Measurements from ENCODE around the gene MMP1. TPM values are rescaled to one million over a fixed set of nuclear protein-coding genes. Genes with fewer than 3 reads are reported as not detected.

The MMP1 gene
- total and polyA plus RNA-seq, 2 donors from 2014 or later: 0.26 to 0.82 TPM

DNA sequence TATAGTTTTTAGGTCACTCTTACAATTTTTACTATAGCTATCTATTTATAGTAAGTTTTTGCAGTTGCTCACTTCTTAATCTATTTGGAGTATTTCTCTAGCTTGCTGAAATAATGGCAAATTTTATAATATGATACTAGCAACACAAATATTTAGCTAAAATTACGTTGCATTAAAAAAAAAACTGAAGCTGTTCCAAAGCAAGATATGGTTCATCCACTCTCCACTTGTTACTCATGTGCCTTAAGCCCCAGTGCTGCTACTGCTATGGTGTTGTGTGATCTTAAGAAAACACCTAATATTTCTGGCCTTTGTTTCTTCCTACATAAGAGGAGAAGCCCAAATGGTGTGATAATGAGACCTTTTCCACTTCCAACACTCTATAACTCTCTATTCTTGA lies 45.0 kb upstream of the MMP1 start:
- FAIRE-seq (no peak), DNase-seq (no peak)
- no peaks in the 10 kb centered on the region for H3K27me3 ChIP-seq (ENCODE audit: control insufficient read depth, insufficient read depth, low read length)
- no peak overlapping the region for H3K27ac ChIP-seq (ENCODE audit: low read depth in 2 of 2, low read length in 2 of 2)
- H3K9ac ChIP-seq (ENCODE audit: low read length in 3 of 3): no peak overlapping the region
- intact Hi-C loops (cut with DNase I): no loop called here
- H3K4me1 ChIP-seq (ENCODE audit: control insufficient read depth in 2 of 3, insufficient read depth in 2 of 3, low read depth in 1 of 3, low read length in 3 of 3): no peaks in the 10 kb centered on the region
- no peaks in the 10 kb centered on the region for H3K36me3 ChIP-seq (ENCODE audit: control insufficient read depth in 2 of 3, insufficient read depth in 3 of 3, low read length in 3 of 3)
- H3K9me3 ChIP-seq (ENCODE audit: control insufficient read depth in 2 of 3, insufficient read depth in 1 of 3, low read length in 3 of 3): no peaks in the 10 kb centered on the region
- TF ChIP-seq, protein P1, sequence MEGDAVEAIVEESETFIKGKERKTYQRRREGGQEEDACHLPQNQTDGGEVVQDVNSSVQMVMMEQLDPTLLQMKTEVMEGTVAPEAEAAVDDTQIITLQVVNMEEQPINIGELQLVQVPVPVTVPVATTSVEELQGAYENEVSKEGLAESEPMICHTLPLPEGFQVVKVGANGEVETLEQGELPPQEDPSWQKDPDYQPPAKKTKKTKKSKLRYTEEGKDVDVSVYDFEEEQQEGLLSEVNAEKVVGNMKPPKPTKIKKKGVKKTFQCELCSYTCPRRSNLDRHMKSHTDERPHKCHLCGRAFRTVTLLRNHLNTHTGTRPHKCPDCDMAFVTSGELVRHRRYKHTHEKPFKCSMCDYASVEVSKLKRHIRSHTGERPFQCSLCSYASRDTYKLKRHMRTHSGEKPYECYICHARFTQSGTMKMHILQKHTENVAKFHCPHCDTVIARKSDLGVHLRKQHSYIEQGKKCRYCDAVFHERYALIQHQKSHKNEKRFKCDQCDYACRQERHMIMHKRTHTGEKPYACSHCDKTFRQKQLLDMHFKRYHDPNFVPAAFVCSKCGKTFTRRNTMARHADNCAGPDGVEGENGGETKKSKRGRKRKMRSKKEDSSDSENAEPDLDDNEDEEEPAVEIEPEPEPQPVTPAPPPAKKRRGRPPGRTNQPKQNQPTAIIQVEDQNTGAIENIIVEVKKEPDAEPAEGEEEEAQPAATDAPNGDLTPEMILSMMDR (IDR thresholded peaks at IDR 0.05; ENCODE audit: borderline replicate concordance, extremely low read depth, insufficient read depth): no peak
- H3K4me3 ChIP-seq (ENCODE audit: low read length in 3 of 3): no peak overlapping the region

DNA sequence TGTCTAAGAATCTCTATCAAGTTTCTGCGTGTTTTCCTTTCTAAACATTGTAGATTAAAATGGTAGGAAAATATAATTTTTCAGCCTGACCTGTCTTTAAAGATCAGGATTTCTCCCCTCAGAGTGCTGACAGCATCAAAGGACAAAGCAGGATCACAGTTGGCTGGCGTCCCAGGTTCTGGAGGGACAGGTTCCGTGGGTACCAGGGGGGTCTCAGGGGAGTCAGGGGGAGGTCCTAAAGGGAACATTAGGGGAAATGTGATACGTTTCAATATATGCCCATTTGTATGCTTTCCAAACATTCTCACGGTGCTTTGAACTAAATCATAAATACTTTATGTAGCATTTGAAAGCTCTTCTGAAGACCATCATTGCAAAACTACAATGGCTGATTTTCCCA lies 42.1 kb upstream of the MMP1 start:
- no peak overlapping the region for H3K4me3 ChIP-seq (ENCODE audit: low read length in 3 of 3)
- no peaks in the 10 kb centered on the region for H3K36me3 ChIP-seq (ENCODE audit: control insufficient read depth in 2 of 3, insufficient read depth in 3 of 3, low read length in 3 of 3)
- intact Hi-C loops (cut with DNase I): no loop called here
- DNase-seq: no peak
- no peak overlapping the region for H3K27ac ChIP-seq (ENCODE audit: low read depth in 2 of 2, low read length in 2 of 2)
- no peak for FAIRE-seq
- H3K27me3 ChIP-seq (ENCODE audit: control insufficient read depth, insufficient read depth, low read length): no peaks in the 10 kb centered on the region
- no peaks in the 10 kb centered on the region for H3K9me3 ChIP-seq (ENCODE audit: control insufficient read depth in 2 of 3, insufficient read depth in 1 of 3, low read length in 3 of 3)
- H3K9ac ChIP-seq (ENCODE audit: low read length in 3 of 3): no peak overlapping the region
- no peaks in the 10 kb centered on the region for H3K4me1 ChIP-seq (ENCODE audit: control insufficient read depth in 2 of 3, insufficient read depth in 2 of 3, low read depth in 1 of 3, low read length in 3 of 3)
- TF ChIP-seq, protein P1 (IDR thresholded peaks at IDR 0.05; ENCODE audit: borderline replicate concordance, extremely low read depth, insufficient read depth): no peak

DNA sequence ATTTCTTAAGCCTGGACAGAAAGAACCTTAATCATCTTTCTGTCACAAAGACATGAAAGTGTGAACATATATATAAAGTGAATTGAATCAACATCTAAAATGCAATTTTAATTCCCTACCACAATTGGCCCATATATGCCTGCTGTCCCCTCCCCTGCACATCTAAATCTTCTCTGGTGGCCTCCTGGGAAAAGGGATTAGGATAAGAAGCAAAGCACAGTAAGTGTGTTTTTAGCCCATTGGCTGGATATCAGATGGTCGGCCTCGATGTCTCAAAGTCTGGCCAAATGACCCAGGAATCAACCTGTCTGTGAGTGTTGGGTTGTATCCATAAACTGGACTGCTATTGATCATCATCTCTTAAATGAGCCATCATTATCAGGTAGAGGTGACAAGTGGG lies 39.7 kb upstream of the MMP1 start:
- DNase-seq (no peak), FAIRE-seq (no peak)
- no peaks in the 10 kb centered on the region for H3K27me3 ChIP-seq (ENCODE audit: control insufficient read depth, insufficient read depth, low read length)
- H3K9ac ChIP-seq (ENCODE audit: low read length in 3 of 3): no peak overlapping the region
- TF ChIP-seq, protein P1 (IDR thresholded peaks at IDR 0.05; ENCODE audit: borderline replicate concordance, extremely low read depth, insufficient read depth): no peak
- no peak overlapping the region for H3K4me3 ChIP-seq (ENCODE audit: low read length in 3 of 3)
- intact Hi-C loops (cut with DNase I): no loop called here
- H3K27ac ChIP-seq (ENCODE audit: low read depth in 2 of 2, low read length in 2 of 2): no peak overlapping the region
- H3K4me1 ChIP-seq (ENCODE audit: control insufficient read depth in 2 of 3, insufficient read depth in 2 of 3, low read depth in 1 of 3, low read length in 3 of 3): no peaks in the 10 kb centered on the region
- H3K36me3 ChIP-seq (ENCODE audit: control insufficient read depth in 2 of 3, insufficient read depth in 3 of 3, low read length in 3 of 3): no peaks in the 10 kb centered on the region
- H3K9me3 ChIP-seq (ENCODE audit: control insufficient read depth in 2 of 3, insufficient read depth in 1 of 3, low read length in 3 of 3): no peaks in the 10 kb centered on the region

DNA sequence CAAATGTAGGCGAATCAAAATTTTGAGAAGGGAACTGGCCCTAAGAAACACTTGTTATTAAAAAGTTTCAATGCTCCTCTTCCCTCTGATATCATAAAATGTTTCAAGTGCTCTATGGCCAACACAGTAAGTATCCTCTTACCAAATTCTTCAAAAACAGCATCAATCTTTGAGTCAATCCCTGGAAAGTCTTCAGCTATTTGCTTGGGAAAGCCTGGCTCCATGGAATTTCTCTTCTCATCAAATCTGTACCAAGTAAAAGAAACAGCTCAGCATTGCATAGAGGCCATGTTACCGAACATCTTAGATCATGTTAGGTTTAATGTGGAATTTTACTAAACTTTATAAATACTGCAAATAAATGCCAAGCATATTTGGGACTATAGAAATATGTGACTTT lies 39.2 kb upstream of the MMP1 start:
- no peaks in the 10 kb centered on the region for H3K4me1 ChIP-seq (ENCODE audit: control insufficient read depth in 2 of 3, insufficient read depth in 2 of 3, low read depth in 1 of 3, low read length in 3 of 3)
- no peak overlapping the region for H3K9ac ChIP-seq (ENCODE audit: low read length in 3 of 3)
- intact Hi-C loops (cut with DNase I): no loop called here
- DNase-seq (no peak), FAIRE-seq (no peak)
- no peak overlapping the region for H3K4me3 ChIP-seq (ENCODE audit: low read length in 3 of 3)
- no peak overlapping the region for H3K27ac ChIP-seq (ENCODE audit: low read depth in 2 of 2, low read length in 2 of 2)
- H3K36me3 ChIP-seq (ENCODE audit: control insufficient read depth in 2 of 3, insufficient read depth in 3 of 3, low read length in 3 of 3): no peaks in the 10 kb centered on the region
- H3K27me3 ChIP-seq (ENCODE audit: control insufficient read depth, insufficient read depth, low read length): no peaks in the 10 kb centered on the region
- TF ChIP-seq, protein P1 (IDR thresholded peaks at IDR 0.05; ENCODE audit: borderline replicate concordance, extremely low read depth, insufficient read depth): no peak
- H3K9me3 ChIP-seq (ENCODE audit: control insufficient read depth in 2 of 3, insufficient read depth in 1 of 3, low read length in 3 of 3): no peaks in the 10 kb centered on the region
